Measurements from ENCODE around the gene NBAS.

NBAS gene

GRCh38 chr2:15591692-15592463 lies 30.7 kb upstream of the NBAS start, which contains the start of gene DDX1:
Gene DDX1, plus strand, starts transcription at chr2:15591868. Its CDS starts 66 bp downstream, at chr2:15591934.
- in situ Hi-C loops (cut with MboI; ENCODE audit: low sequenced_read_pairs) = no loop called here

- in situ Hi-C loops (cut with MboI; ENCODE audit: low sequenced_read_pairs) = no loop called here
Measured at GRCh38 chr2:15591373-15591691, 30.2 kb upstream of the NBAS start.

- in situ Hi-C loops (cut with MboI; ENCODE audit: low sequenced_read_pairs) = no loop called here
Measured at GRCh38 chr2:15588329-15588919, 27.3 kb upstream of the NBAS start.

GRCh38 chr2:15584767-15585469 lies 23.8 kb upstream of the NBAS start:
- in situ Hi-C loops (cut with MboI; ENCODE audit: low sequenced_read_pairs) = no loop called here

- in situ Hi-C loops (cut with MboI; ENCODE audit: low sequenced_read_pairs) = no loop called here
Measured at GRCh38 chr2:15584316-15584715, 23.2 kb upstream of the NBAS start.

- in situ Hi-C loops (cut with MboI; ENCODE audit: low sequenced_read_pairs) = no loop called here
Measured at GRCh38 chr2:15583826-15584225, 22.7 kb upstream of the NBAS start.

GRCh38 chr2:15582710-15583357 lies 21.7 kb upstream of the NBAS start:
- in situ Hi-C loops (cut with MboI; ENCODE audit: low sequenced_read_pairs) = no loop called here

- in situ Hi-C loops (cut with MboI; ENCODE audit: low sequenced_read_pairs) = no loop called here
Measured at GRCh38 chr2:15580451-15580850, 19.3 kb upstream of the NBAS start.

- in situ Hi-C loops (cut with MboI; ENCODE audit: low sequenced_read_pairs) = no loop called here
Measured at GRCh38 chr2:15579641-15580040, 18.5 kb upstream of the NBAS start.

GRCh38 chr2:15577071-15577735 lies 16.1 kb upstream of the NBAS start:
- in situ Hi-C loops (cut with MboI; ENCODE audit: low sequenced_read_pairs) = no loop called here

- in situ Hi-C loops (cut with MboI; ENCODE audit: low sequenced_read_pairs) = no loop called here
Measured at GRCh38 chr2:15571729-15572128, 10.6 kb upstream of the NBAS start.

GRCh38 chr2:15570104-15570503 lies 9.0 kb upstream of the NBAS start:
- in situ Hi-C loops (cut with MboI; ENCODE audit: low sequenced_read_pairs) = no loop called here

GRCh38 chr2:15568874-15569273 lies 7.7 kb upstream of the NBAS start:
- in situ Hi-C loops (cut with MboI; ENCODE audit: low sequenced_read_pairs) = no loop called here

GRCh38 chr2:15566912-15567311 lies 5.8 kb upstream of the NBAS start:
- in situ Hi-C loops (cut with MboI; ENCODE audit: low sequenced_read_pairs) = no loop called here

GRCh38 chr2:15565994-15566671 lies 5.0 kb upstream of the NBAS start:
- in situ Hi-C loops (cut with MboI; ENCODE audit: low sequenced_read_pairs) = no loop called here

- in situ Hi-C loops (cut with MboI; ENCODE audit: low sequenced_read_pairs) = no loop called here
Measured at GRCh38 chr2:15565392-15565791, 4.3 kb upstream of the NBAS start.

- in situ Hi-C loops (cut with MboI; ENCODE audit: low sequenced_read_pairs) = no loop called here
Measured at GRCh38 chr2:15563227-15564100, 2.3 kb upstream of the NBAS start.

- in situ Hi-C loops (cut with MboI; ENCODE audit: low sequenced_read_pairs) = no loop called here
Measured at GRCh38 chr2:15562354-15563031, 1.4 kb upstream of the NBAS start.
